Activated naive CD8-positive, alpha-beta T cell treated with anti-CD3 and anti-CD28 coated beads, Interleukin-2, amount 50 U/mL, for 24 hours (primary cell): ENCODE results near the gene NR3C1.

Source experiments
- ATAC-seq: fragments of 150-1000 bp; cut with Tn5 transposase; one replicate; pipeline ENCODE4 v1.10.0; 2021
- DNase-seq: peaks from one replicate; pipeline ENCODE4 v3.0.0; 2021
- H3K27ac Mint-ChIP-seq: one replicate; pipeline ENCODE4 v1.8.0; 2021; ENCODE audit warnings: mild to moderate bottlenecking, mixed read lengths
- H3K27me3 Mint-ChIP-seq: one replicate; pipeline ENCODE4 v1.8.0; 2021; ENCODE audit warnings: mixed read lengths
- H3K36me3 Mint-ChIP-seq: one replicate; pipeline ENCODE4 v1.8.0; 2021; ENCODE audit warnings: low read depth, mixed read lengths
- H3K4me1 Mint-ChIP-seq: one replicate; pipeline ENCODE4 v1.8.0; 2021; ENCODE audit warnings: mixed read lengths
- H3K4me3 Mint-ChIP-seq: one replicate; pipeline ENCODE4 v1.8.0; 2021; ENCODE audit warnings: mild to moderate bottlenecking, moderate library complexity, mixed read lengths
- H3K9me3 Mint-ChIP-seq: one replicate; pipeline ENCODE4 v1.8.0; 2021; ENCODE audit warnings: mixed read lengths

The NR3C1 gene

GRCh38 chr5:143350341-143350740 lies 53.1 kb downstream of the NR3C1 start:
- no peak overlapping the region for H3K27ac Mint-ChIP-seq

GRCh38 chr5:143349177-143349576 lies 54.3 kb downstream of the NR3C1 start:
- no peaks in the 10 kb centered on the region for H3K9me3 Mint-ChIP-seq
- no peak for ATAC-seq
- DNase-seq: no peak
- no peak overlapping the region for H3K27ac Mint-ChIP-seq
- no peaks in the 10 kb centered on the region for H3K27me3 Mint-ChIP-seq
- peaks cover 34% of the 10 kb centered on the region for H3K4me1 Mint-ChIP-seq
- H3K4me3 Mint-ChIP-seq: no peak overlapping the region
- H3K36me3 Mint-ChIP-seq: peaks cover 10% of the 10 kb centered on the region

More at GRCh38 chr5:143350341-143350740, 53.1 kb downstream of the NR3C1 start:
- Mint-ChIP-seq H3K9me3 (no peaks in the 10 kb centered on the region), H3K4me1 (peaks cover 43% of the 10 kb centered on the region), H3K36me3 (peaks cover 9% of the 10 kb centered on the region), H3K27me3 (no peaks in the 10 kb centered on the region), H3K4me3 (no peak overlapping the region)
- no peak for ATAC-seq
- no peak for DNase-seq

GRCh38 chr5:143347698-143348344 lies 55.7 kb downstream of the NR3C1 start:
- no peaks in the 10 kb centered on the region for H3K27me3 Mint-ChIP-seq
- H3K27ac Mint-ChIP-seq: no peak overlapping the region
- ATAC-seq: no peak
- H3K9me3 Mint-ChIP-seq: no peaks in the 10 kb centered on the region
- H3K36me3 Mint-ChIP-seq: peaks cover 7% of the 10 kb centered on the region
- no peak overlapping the region for H3K4me3 Mint-ChIP-seq
- no peak for DNase-seq
- peaks cover 29% of the 10 kb centered on the region for H3K4me1 Mint-ChIP-seq

GRCh38 chr5:143347046-143347445 lies 56.4 kb downstream of the NR3C1 start:
- H3K27ac Mint-ChIP-seq: no peak overlapping the region
- peaks cover 29% of the 10 kb centered on the region for H3K4me1 Mint-ChIP-seq
- peaks cover 5% of the 10 kb centered on the region for H3K36me3 Mint-ChIP-seq
- ATAC-seq: no peak
- DNase-seq: no peak
- no peak overlapping the region for H3K4me3 Mint-ChIP-seq
- no peaks in the 10 kb centered on the region for H3K27me3 Mint-ChIP-seq
- no peaks in the 10 kb centered on the region for H3K9me3 Mint-ChIP-seq

GRCh38 chr5:143345671-143346440 lies 57.6 kb downstream of the NR3C1 start:
- no peak for DNase-seq
- H3K27me3 Mint-ChIP-seq: no peaks in the 10 kb centered on the region
- H3K4me3 Mint-ChIP-seq: no peak overlapping the region
- H3K9me3 Mint-ChIP-seq: peaks cover 4% of the 10 kb centered on the region
- H3K36me3 Mint-ChIP-seq: peaks cover 11% of the 10 kb centered on the region
- H3K27ac Mint-ChIP-seq: no peak overlapping the region
- ATAC-seq: no peak
- H3K4me1 Mint-ChIP-seq: peaks cover 35% of the 10 kb centered on the region

- H3K27ac Mint-ChIP-seq: peak overlapping the region; percentile 81
- peaks cover 48% of the 10 kb centered on the region for H3K4me1 Mint-ChIP-seq
- H3K27me3 Mint-ChIP-seq: no peaks in the 10 kb centered on the region
- DNase-seq (no peak), ATAC-seq (peak; percentile 12)
- H3K36me3 Mint-ChIP-seq: peaks cover 23% of the 10 kb centered on the region
- no peak overlapping the region for H3K4me3 Mint-ChIP-seq
- H3K9me3 Mint-ChIP-seq: peaks cover 4% of the 10 kb centered on the region
Measured at GRCh38 chr5:143343042-143343441, 60.4 kb downstream of the NR3C1 start.

- Mint-ChIP-seq H3K27me3 (no peaks in the 10 kb centered on the region), H3K4me1 (peaks cover 48% of the 10 kb centered on the region), H3K36me3 (peaks cover 23% of the 10 kb centered on the region), H3K9me3 (peaks cover 4% of the 10 kb centered on the region), H3K4me3 (no peak overlapping the region), H3K27ac (peak overlapping the region; percentile 81)
- DNase-seq: no peak
- ATAC-seq: peak; percentile 45
Measured at GRCh38 chr5:143342607-143343006, 60.9 kb downstream of the NR3C1 start.

GRCh38 chr5:143341807-143342570 lies 61.5 kb downstream of the NR3C1 start:
- Mint-ChIP-seq H3K4me3 (peak overlapping the region; percentile 28), H3K27ac (peak overlapping the region; percentile 81), H3K9me3 (peaks cover 4% of the 10 kb centered on the region), H3K27me3 (no peaks in the 10 kb centered on the region), H3K4me1 (peaks cover 48% of the 10 kb centered on the region), H3K36me3 (peaks cover 23% of the 10 kb centered on the region)
- ATAC-seq (peak; percentile 81), DNase-seq (no peak)

- ATAC-seq (no peak), DNase-seq (no peak)
- H3K4me3 Mint-ChIP-seq: no peak overlapping the region
- H3K4me1 Mint-ChIP-seq: peaks cover 47% of the 10 kb centered on the region
- peaks cover 23% of the 10 kb centered on the region for H3K36me3 Mint-ChIP-seq
- peaks cover 4% of the 10 kb centered on the region for H3K9me3 Mint-ChIP-seq
- peak overlapping the region; percentile 82 for H3K27ac Mint-ChIP-seq
- H3K27me3 Mint-ChIP-seq: no peaks in the 10 kb centered on the region
Measured at GRCh38 chr5:143340891-143341685, 62.4 kb downstream of the NR3C1 start.

- no peak overlapping the region for H3K27ac Mint-ChIP-seq
Measured at GRCh38 chr5:143338658-143339366, 64.7 kb downstream of the NR3C1 start.

GRCh38 chr5:143337946-143338345 lies 65.5 kb downstream of the NR3C1 start:
- Mint-ChIP-seq H3K4me1 (peaks cover 42% of the 10 kb centered on the region), H3K9me3 (peaks cover 4% of the 10 kb centered on the region), H3K27me3 (no peaks in the 10 kb centered on the region), H3K4me3 (no peak overlapping the region), H3K36me3 (peaks cover 38% of the 10 kb centered on the region), H3K27ac (no peak overlapping the region)
- no peak for ATAC-seq
- no peak for DNase-seq

More at GRCh38 chr5:143338658-143339366, 64.7 kb downstream of the NR3C1 start:
- ATAC-seq: no peak
- H3K9me3 Mint-ChIP-seq: peaks cover 4% of the 10 kb centered on the region
- H3K27me3 Mint-ChIP-seq: no peaks in the 10 kb centered on the region
- DNase-seq: no peak
- H3K4me1 Mint-ChIP-seq: peaks cover 49% of the 10 kb centered on the region
- H3K36me3 Mint-ChIP-seq: peaks cover 31% of the 10 kb centered on the region
- H3K4me3 Mint-ChIP-seq: no peak overlapping the region

- H3K4me1 Mint-ChIP-seq: peaks cover 40% of the 10 kb centered on the region
- peaks cover 44% of the 10 kb centered on the region for H3K36me3 Mint-ChIP-seq
- H3K4me3 Mint-ChIP-seq: no peak overlapping the region
- peaks cover 3% of the 10 kb centered on the region for H3K9me3 Mint-ChIP-seq
- H3K27me3 Mint-ChIP-seq: no peaks in the 10 kb centered on the region
- ATAC-seq: no peak
- no peak for DNase-seq
- no peak overlapping the region for H3K27ac Mint-ChIP-seq
Measured at GRCh38 chr5:143336485-143336884, 67.0 kb downstream of the NR3C1 start.

GRCh38 chr5:143334903-143335302 lies 68.6 kb downstream of the NR3C1 start:
- no peaks in the 10 kb centered on the region for H3K27me3 Mint-ChIP-seq
- H3K4me1 Mint-ChIP-seq: peaks cover 39% of the 10 kb centered on the region
- H3K9me3 Mint-ChIP-seq: no peaks in the 10 kb centered on the region
- H3K36me3 Mint-ChIP-seq: peaks cover 39% of the 10 kb centered on the region
- ATAC-seq (peak; percentile 36), DNase-seq (no peak)
- H3K27ac Mint-ChIP-seq: no peak overlapping the region
- H3K4me3 Mint-ChIP-seq: no peak overlapping the region
